ENCODE measurements around the gene TENM3.

The TENM3 gene

DNA sequence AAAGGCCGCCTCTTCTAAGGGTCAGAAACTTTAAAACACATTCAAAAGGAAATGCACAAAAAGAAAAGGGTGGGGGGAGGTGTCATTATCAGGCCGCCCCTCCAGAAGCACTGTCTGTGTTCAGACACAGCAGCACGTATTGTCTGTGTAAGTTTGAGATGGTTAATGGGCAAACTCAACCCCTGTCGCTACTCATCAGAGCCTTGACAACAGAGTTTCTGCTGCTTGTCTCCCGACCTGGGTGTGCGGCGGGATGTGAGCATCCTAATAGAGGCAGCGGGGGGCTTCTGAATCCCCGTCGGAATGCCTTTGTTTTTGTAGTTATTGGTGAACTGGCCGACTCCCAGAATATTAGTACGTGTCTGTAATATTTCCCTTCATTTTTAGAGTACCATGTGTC lies 515.1 kb downstream of the TENM3 start:
- in situ Hi-C loops (cut with MboI; ENCODE audit: low sequenced_read_pairs): no loop called here

- in situ Hi-C loops (cut with MboI; ENCODE audit: low sequenced_read_pairs): no loop called here
Observed at GRCh38 chr4:182760551-182761043, 517.4 kb downstream of the TENM3 start.

GRCh38 chr4:182764137-182764536 lies 520.9 kb downstream of the TENM3 start:
- in situ Hi-C loops (cut with MboI; ENCODE audit: low sequenced_read_pairs): no loop called here

- in situ Hi-C loops (cut with MboI; ENCODE audit: low sequenced_read_pairs): no loop called here
Observed at GRCh38 chr4:182764642-182765041, 521.4 kb downstream of the TENM3 start.

DNA sequence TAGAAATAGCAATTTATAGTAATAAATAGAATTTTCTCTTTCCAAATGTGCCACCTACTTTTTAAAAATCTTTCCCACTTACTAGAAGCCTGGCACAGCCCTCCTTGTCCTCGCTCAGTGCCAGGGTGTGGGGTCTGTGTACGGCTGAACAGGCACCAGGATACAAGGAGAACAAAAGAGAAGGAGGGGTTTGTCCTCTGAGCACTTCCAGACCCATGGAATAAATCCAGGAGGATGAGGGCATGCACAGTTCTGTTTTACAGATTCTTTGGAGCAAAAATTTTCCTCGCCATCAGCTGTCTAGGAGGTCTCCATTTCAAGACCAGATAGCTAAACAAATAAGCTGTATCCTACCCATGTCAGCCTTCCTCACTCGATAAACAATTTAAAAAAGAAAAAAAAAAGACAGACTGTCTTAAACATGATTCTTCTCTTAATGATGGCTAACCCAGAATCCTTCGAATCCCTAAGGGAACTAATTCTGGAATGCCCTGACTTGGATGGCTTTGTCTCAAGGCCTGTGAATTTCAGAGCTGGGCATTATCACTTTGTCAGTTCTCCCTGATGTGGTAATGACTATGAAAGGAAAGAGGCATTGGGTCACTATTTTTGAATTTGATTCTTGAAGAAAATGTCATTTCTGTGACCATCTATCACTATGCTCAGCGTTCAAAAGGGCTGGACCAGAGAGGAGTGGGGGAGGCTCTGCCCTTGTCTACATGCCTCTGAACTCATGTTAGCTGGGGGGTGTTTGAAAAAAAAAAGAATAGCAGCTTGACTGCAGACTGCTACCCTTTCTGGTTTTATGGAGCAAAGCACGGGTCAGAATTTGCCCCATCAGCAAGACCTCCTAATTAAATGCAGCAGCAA lies 523.0 kb downstream of the TENM3 start:
- in situ Hi-C loops (cut with MboI; ENCODE audit: low sequenced_read_pairs): no loop called here

DNA sequence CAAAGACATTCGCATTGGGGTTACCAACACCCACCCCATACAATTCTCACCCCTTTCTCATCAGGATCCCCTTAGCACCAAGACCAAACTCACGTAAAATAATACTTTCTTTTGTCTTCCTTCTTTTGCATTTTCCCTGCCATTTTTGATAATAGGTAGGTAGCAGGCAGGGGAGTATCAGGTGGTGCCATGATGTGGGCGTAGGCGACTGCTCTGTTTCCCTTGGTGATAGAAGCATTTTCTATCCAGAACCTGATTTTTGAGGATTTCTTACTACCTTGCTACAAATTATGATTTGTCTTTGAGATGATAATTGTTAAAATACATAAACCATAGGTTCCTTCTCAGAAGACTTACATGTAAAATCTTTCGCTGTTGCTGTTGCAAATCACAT lies 523.7 kb downstream of the TENM3 start:
- in situ Hi-C loops (cut with MboI; ENCODE audit: low sequenced_read_pairs): no loop called here

DNA sequence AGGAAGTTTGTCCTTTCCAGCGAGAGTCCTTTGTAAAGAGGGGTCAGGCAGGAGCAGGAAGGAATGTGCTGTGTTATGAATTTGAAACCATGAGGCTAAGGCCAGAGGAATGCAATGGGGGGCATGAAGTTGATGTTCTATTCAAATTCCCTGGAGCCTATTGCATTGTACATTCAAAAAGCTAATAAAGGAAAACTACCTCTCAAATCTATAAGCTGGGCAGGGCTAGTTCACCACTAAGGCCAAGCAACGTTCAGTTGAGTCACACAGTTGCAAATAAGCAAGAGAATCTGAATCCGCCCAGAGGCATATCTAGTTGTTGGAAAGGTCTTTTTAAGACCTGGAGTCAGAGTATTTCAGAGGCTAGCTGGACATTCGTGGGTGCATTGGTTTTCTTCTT lies 525.6 kb downstream of the TENM3 start:
- in situ Hi-C loops (cut with MboI; ENCODE audit: low sequenced_read_pairs): no loop called here

GRCh38 chr4:182770259-182770995 lies 527.2 kb downstream of the TENM3 start:
- in situ Hi-C loops (cut with MboI; ENCODE audit: low sequenced_read_pairs): no loop called here

DNA sequence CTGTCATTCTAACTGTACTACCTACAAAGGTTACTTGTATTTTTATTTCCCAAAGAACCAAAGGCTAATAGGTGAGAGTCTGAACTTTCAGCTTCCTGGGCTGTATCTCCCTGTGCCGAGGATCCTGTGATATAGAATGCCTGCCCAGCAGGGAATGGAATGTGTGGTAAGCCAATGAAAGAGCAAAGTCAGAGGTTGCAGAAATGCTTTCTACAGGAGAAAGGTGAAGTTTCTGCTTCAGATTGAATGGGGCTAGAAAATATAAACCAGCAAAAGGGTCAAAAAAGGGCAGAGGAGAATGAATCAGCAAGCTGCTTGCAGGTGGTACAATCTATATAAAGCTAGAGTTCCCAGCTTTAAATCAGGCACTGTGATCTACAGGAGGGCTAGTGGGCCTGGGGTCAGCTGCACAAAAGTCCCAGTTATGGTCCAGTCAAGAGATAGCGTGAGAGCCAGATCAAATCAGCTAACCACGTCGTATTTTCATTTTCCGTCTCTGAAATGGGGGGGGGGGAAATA lies 527.9 kb downstream of the TENM3 start:
- in situ Hi-C loops (cut with MboI; ENCODE audit: low sequenced_read_pairs): no loop called here

DNA sequence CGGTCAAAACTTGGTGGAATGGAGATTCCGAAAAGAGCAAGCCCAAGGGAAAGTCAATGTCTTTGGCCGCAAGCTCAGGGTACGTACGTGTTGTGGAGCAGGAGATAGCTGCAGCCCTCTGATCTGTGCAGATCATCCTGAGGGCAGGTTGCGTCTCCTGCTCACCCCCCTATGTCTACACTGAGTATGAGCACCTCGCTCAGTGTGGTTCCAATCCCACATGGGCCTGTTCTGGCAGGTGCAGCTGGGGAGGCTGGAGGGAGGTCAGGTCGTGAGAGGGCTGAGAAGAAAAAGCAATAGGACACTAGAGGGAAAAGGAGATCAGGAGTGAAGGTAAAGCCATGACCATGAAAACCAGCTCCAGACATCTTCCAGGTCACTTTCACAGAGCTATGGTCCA lies 531.9 kb downstream of the TENM3 start:
- in situ Hi-C loops (cut with MboI; ENCODE audit: low sequenced_read_pairs): no loop called here

DNA sequence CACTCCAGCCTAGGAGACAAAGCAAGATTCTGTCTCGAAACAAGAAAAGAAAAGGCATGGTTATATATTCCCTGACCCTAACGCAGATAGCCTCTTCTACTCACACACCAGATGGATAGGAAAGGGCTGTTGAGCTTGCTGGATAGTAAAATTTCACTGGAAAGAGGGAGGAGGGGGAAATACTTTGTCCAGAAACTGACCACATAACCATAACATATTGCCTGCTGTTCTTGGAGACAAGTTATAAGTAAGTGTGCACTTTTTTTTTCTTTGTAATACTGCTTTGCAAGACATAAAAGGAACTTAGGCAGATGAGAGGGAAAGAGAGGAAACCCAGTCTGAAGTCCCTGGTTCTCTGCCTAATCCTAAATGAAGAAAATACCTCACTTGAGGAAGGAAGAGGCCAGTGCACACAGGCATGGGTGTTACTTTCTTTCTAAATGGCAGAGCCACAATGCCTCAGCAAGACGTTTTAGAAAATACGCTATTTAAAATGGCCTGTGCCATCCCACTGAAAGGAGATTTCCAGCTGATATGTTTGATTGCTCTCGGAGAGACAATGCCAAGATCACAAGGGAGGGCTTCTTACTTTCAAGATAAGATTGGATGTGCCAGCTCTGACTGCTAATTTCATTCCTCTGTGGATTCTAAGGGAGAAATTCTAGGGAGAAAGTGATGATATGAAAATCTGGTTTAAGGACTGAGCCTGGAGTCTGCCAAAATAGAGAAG lies 533.3 kb downstream of the TENM3 start:
- in situ Hi-C loops (cut with MboI; ENCODE audit: low sequenced_read_pairs): no loop called here

DNA sequence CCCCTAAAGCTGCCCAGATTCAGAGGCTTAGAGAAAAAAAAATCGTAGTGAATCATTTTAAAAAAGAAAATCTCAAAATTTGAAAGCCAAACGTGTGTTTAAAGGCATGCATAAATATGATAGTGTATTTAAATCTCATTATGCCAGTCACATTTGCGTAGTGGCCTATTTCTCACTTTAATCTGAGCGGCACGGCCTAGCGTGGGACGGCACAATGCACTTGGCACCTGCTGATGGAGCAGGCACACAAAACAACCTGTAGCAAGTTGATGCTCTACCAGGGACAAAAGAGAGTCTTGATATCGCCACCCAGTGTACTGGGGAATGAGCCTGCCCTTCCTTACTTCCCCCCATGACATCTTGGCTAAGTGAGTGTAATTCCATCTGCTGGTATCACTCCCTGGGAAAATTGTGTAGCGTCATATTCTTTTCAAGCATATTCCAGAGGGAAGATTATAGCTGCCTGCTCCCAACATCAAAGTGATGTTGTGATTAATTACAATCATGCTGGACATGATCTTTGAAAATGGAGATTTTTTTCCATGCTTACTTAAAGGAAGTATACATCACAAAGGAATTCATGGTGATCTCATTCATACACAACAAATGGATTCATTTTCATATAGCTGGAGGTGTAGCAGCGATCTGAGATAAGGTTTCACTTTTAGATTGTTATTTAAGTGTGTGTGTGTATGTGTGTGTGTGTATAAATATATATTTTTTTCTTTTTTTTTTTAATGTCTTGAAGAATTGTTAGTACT lies 535.2 kb downstream of the TENM3 start:
- in situ Hi-C loops (cut with MboI; ENCODE audit: low sequenced_read_pairs): no loop called here

DNA sequence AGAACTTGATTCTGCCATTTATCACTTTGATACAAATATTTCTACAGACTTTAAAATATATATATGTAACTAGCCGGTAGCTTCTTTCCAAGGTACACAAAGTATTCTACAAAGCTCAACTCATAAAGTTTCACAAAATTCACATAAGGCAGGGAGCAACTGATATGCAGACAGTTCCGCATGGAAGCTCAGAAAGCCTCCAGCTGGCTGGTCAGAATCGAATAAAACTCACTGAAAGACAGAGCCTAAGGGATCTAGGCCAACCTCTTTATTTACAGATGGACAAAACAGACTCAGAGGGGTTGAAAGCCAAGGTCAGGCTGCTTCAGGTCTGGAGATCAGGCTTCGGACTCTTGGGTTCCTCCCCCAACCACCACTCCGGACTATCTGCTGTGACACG lies 543.8 kb downstream of the TENM3 start:
- in situ Hi-C loops (cut with MboI; ENCODE audit: low sequenced_read_pairs): no loop called here

DNA sequence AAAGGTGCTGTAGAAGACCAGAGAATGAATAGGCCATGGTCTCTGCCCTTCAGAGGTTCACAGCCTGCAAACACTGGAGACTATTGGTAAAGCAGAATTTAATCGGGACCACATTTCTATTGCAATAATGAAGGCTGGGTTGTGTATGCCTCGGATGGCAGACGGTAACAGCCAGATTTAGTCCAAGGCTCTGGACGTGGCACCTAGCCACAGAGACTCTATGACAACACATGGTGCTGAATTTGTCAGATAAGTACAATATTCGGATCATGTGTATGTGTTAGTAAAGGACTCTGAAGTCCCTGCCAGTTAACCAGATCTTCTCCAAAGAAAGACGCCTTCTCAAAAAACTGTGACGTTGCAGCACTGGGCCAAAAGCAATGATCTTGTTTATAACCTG lies 545.0 kb downstream of the TENM3 start:
- in situ Hi-C loops (cut with MboI; ENCODE audit: low sequenced_read_pairs): no loop called here

- in situ Hi-C loops (cut with MboI; ENCODE audit: low sequenced_read_pairs): no loop called here
Observed at GRCh38 chr4:182789529-182789928, 546.3 kb downstream of the TENM3 start.

- in situ Hi-C loops (cut with MboI; ENCODE audit: low sequenced_read_pairs): no loop called here
Observed at GRCh38 chr4:182795446-182796238, 552.4 kb downstream of the TENM3 start.

GRCh38 chr4:182799515-182800215 lies 556.5 kb downstream of the TENM3 start:
- in situ Hi-C loops (cut with MboI; ENCODE audit: low sequenced_read_pairs): no loop called here

- in situ Hi-C loops (cut with MboI; ENCODE audit: low sequenced_read_pairs): no loop called here
Observed at GRCh38 chr4:182800216-182800515, 557.0 kb downstream of the TENM3 start.

- in situ Hi-C loops (cut with MboI; ENCODE audit: low sequenced_read_pairs): no loop called here
Observed at GRCh38 chr4:182801636-182802035, 558.4 kb downstream of the TENM3 start.
